ENCODE measurements around the gene C5.

GRCh38 chr9:121053544-121053943 lies 3.5 kb upstream of the C5 start:
- TF ChIP-seq CTCF (IDR thresholded peaks at IDR 0.05; ENCODE audit: insufficient read depth, low read length, poor library complexity, severe bottlenecking) (no peak), EZH2phosphoT487 (conservative IDR thresholded peaks at IDR 0.05; ENCODE audit: low read length) (no peak)

Measured in SU-DHL-6 (cell line).